Psoas muscle (tissue), 8 donors: Measurements from ENCODE around the gene DLX3. TPM values are rescaled to one million over a fixed set of nuclear protein-coding genes. Genes with fewer than 3 reads are reported as not detected.

Experiments used
- ATAC-seq, 4 donors: fragments of 200-7000 bp; cut with Tn5 transposase; one replicate each; pipeline ENCODE4 v1.9.1; 2020; ENCODE audit warnings: moderate library complexity in 3 of 4, mild to moderate bottlenecking in 2 of 4
- DNase-seq, 2 donors: peaks; one replicate each; pipeline ENCODE4 v3.0.0-alpha.2; 2020
- H3K27ac ChIP-seq: fragments of 200-600 bp; one replicate; pipeline ENCODE4 v1.8.0; 2022
- H3K27me3 ChIP-seq, 3 donors: fragments of 200-600 bp in 1 of 3; one replicate each; pipeline versions ENCODE4 v1.6.1 to v1.8.0; 2013 to 2022; ENCODE audit warnings: low read length in 2 of 3, mild to moderate bottlenecking in 2 of 3, moderate library complexity in 1 of 3; ENCODE audit not compliant: insufficient read depth in 3 of 3
- H3K36me3 ChIP-seq, 2 donors: fragments of 200-600 bp in 1 of 2; one replicate each; pipeline versions ENCODE4 v1.6.1 to v1.8.0; 2013 to 2022; ENCODE audit warnings: low read depth in 1 of 2, mild to moderate bottlenecking in 1 of 2, moderate library complexity in 1 of 2; ENCODE audit not compliant: insufficient read depth in 1 of 2
- H3K4me1 ChIP-seq: fragments of 200-600 bp; one replicate; pipeline ENCODE4 v1.8.0; 2022
- H3K4me3 ChIP-seq: fragments of 200-600 bp; one replicate; pipeline ENCODE4 v1.8.0; 2022; ENCODE audit warnings: mild to moderate bottlenecking
- H3K9me3 ChIP-seq: fragments of 200-600 bp; one replicate; pipeline ENCODE4 v1.8.0; 2022
- CTCF ChIP-seq: fragments of 200-600 bp; IDR thresholded peaks from one replicate; pipeline ENCODE4 v1.8.0; 2022; ENCODE audit warnings: antibody characterized with exemption
- WGBS, 3 donors: extraction: QIAGEN DNeasy Blood & Tissue Kit; methylation state at CpG; one replicate each; pipeline versions ENCODE4 v1.1.6 to v1.1.7; 2013; 5-methylcytosine and 5-hydroxymethylcytosine counted together
- intact Hi-C, 2 donors: fragments of 100-400 bp; cut with DNase I; formaldehyde crosslinking; loops; one replicate each; pipeline versions ENCODE4 v1.11.0 to v1.14.2; 2022
- polyA plus RNA-seq, 3 donors: library from polyadenylated mRNA; stranded (reverse); fragments of 200-250 nt; gene quantifications; one replicate each; pipeline ENCODE4 v1.2.3, GENCODE V29; 2013
- total RNA-seq, 4 donors: library from RNA; stranded (reverse); fragmentation: NEBNext Ultra II Directional in 2 of 4; extraction: Animal tissue kit (Norgen Biotek cat#: 25700) in 2 of 4; gene quantifications; one replicate each; pipeline versions ENCODE4 v1.2.1 to v1.2.4, GENCODE V29; 2021 to 2023
- donor health status: healthy with polysubstance abuse.
- donor health status: DM: no; HTN: no; CAD: no; lungs with moderate emphysema.
- donor health status: Bipolar disorder and iron deficiency.
- donor health status: healthy.
- donor health status: DM: yes; HTN: yes; CAD: no.
- donor health status: DM: no; HTN: no; CAD: no.
- donor health status: DM: no; HTN: no; CAD: no.
- donor health status: DM: yes; HTN: yes; CAD: no.

DLX3 gene
- total and polyA plus RNA-seq, 7 donors: 0.03 TPM; not detected in 6

- no peak for TF ChIP-seq CTCF
- ATAC-seq (no peak), DNase-seq (no peak)
- no peak overlapping the region for H3K27ac ChIP-seq
- peaks cover 0 to 26% (median 2%) of the 10 kb centered on the region in 3 donors for H3K27me3 ChIP-seq
- no peaks in the 10 kb centered on the region for H3K4me1 ChIP-seq
- WGBS, 3 donors: 21 to 43% (median 36%) methylated on average over 1 of the region's 1 CpG
- intact Hi-C loops: no loop called here
- no peaks in the 10 kb centered on the region for H3K36me3 ChIP-seq
- peaks cover 3% of the 10 kb centered on the region for H3K9me3 ChIP-seq
- H3K4me3 ChIP-seq: no peak overlapping the region
Measured at GRCh38 chr17:50014471-50015088, 19.6 kb upstream of the DLX3 start.

GRCh38 chr17:50013079-50013478 is 18.1 kb upstream of the DLX3 start:
- H3K4me1 ChIP-seq: no peaks in the 10 kb centered on the region
- H3K9me3 ChIP-seq: peaks cover 16% of the 10 kb centered on the region
- 87 to 91% (median 89%) methylated on average over 2 of the region's 2 CpGs for WGBS, 3 donors
- intact Hi-C loops: no loop called here
- no peak overlapping the region for H3K4me3 ChIP-seq
- ATAC-seq (no peak), DNase-seq (no peak)
- peaks cover 0 to 32% (median 2%) of the 10 kb centered on the region in 3 donors for H3K27me3 ChIP-seq
- TF ChIP-seq CTCF: no peak
- H3K36me3 ChIP-seq: no peaks in the 10 kb centered on the region
- no peak overlapping the region for H3K27ac ChIP-seq

GRCh38 chr17:50009282-50009681 is 14.3 kb upstream of the DLX3 start:
- intact Hi-C loops: no loop called here
- no peak for TF ChIP-seq CTCF
- DNase-seq: no peak
- 81 to 93% (median 83%) methylated on average over 2 of the region's 2 CpGs for WGBS, 3 donors
- no peak overlapping the region for H3K4me3 ChIP-seq
- peaks cover 17% of the 10 kb centered on the region for H3K9me3 ChIP-seq
- no peaks in the 10 kb centered on the region for H3K36me3 ChIP-seq
- H3K27me3 ChIP-seq: peaks cover 0 to 53% (median 2%) of the 10 kb centered on the region in 3 donors
- H3K27ac ChIP-seq: no peak overlapping the region
- no peak for ATAC-seq
- no peaks in the 10 kb centered on the region for H3K4me1 ChIP-seq

- no peak overlapping the region for H3K27ac ChIP-seq
- H3K4me3 ChIP-seq: no peak overlapping the region
- ATAC-seq (no peak), DNase-seq (no peak)
- H3K4me1 ChIP-seq: no peaks in the 10 kb centered on the region
- no peak for TF ChIP-seq CTCF
- peaks cover 9% of the 10 kb centered on the region for H3K9me3 ChIP-seq
- H3K27me3 ChIP-seq: peaks cover 0 to 71% (median 5%) of the 10 kb centered on the region in 3 donors
- intact Hi-C loops: no loop called here
- no peaks in the 10 kb centered on the region for H3K36me3 ChIP-seq
- WGBS, 3 donors: 67 to 71% (median 68%) methylated on average over 4 of the region's 4 CpGs
Measured at GRCh38 chr17:50003911-50004310, 8.9 kb upstream of the DLX3 start.
